ENCODE results near the gene TOR1AIP1.

TOR1AIP1 gene

GRCh38 chr1:179867493-179868330 lies 14.4 kb upstream of the TOR1AIP1 start:
- TF ChIP-seq TAF1 (IDR thresholded peaks at IDR 0.05; ENCODE audit: borderline replicate concordance, insufficient read depth, low read length) (no peak), REST (IDR thresholded peaks at IDR 0.05; ENCODE audit: insufficient read depth in 1 of 2, low read depth in 2 of 2, low read length in 2 of 2) (no peak)

GRCh38 chr1:179870870-179871269 lies 11.2 kb upstream of the TOR1AIP1 start:
- TF ChIP-seq POLR2AphosphoS5 (IDR thresholded peaks at IDR 0.05; ENCODE audit: low read depth, low read length), result no peak
- no peak for TF ChIP-seq REST (IDR thresholded peaks at IDR 0.05; ENCODE audit: insufficient read depth in 1 of 2, low read depth in 2 of 2, low read length in 2 of 2)
- no peak for TF ChIP-seq SIN3A (IDR thresholded peaks at IDR 0.05; ENCODE audit: borderline replicate concordance, insufficient read depth, low read length)
- no peak for TF ChIP-seq FOXP2 (optimal IDR thresholded peaks at IDR 0.05; ENCODE audit: borderline replicate concordance, extremely low read depth, extremely low read length, insufficient read depth)
- no peak for TF ChIP-seq TAF1 (IDR thresholded peaks at IDR 0.05; ENCODE audit: borderline replicate concordance, insufficient read depth, low read length)

DNA sequence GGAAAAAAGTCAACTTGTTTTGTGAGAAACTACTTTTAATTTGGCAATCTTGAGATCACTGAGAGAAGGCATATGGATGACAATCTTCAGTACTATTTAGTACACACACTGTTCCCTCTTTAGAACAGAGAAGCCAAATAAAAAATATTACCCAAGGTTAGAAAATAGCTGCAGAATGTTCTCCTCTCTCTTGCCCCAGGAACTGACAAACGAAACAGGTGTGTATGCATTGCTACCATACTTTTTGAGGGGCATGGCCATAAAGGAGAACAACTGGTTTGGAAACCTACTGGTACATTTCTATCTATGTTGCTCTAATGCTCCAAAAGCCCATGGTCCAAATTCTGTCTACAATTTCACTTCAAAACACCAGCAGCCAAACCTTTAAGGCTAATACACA lies 10.1 kb upstream of the TOR1AIP1 start:
- no peak for TF ChIP-seq TAF1 (IDR thresholded peaks at IDR 0.05; ENCODE audit: borderline replicate concordance, insufficient read depth, low read length)

GRCh38 chr1:179872558-179872957 lies 9.5 kb upstream of the TOR1AIP1 start:
- no peak for TF ChIP-seq TAF1 (IDR thresholded peaks at IDR 0.05; ENCODE audit: borderline replicate concordance, insufficient read depth, low read length)
- TF ChIP-seq POLR2AphosphoS5 (IDR thresholded peaks at IDR 0.05; ENCODE audit: low read depth, low read length), result no peak
- no peak for TF ChIP-seq FOXP2 (optimal IDR thresholded peaks at IDR 0.05; ENCODE audit: borderline replicate concordance, extremely low read depth, extremely low read length, insufficient read depth)
- TF ChIP-seq REST (IDR thresholded peaks at IDR 0.05; ENCODE audit: insufficient read depth in 1 of 2, low read depth in 2 of 2, low read length in 2 of 2), result no peak
- TF ChIP-seq SIN3A (IDR thresholded peaks at IDR 0.05; ENCODE audit: borderline replicate concordance, insufficient read depth, low read length), result no peak

GRCh38 chr1:179873438-179873851 lies 8.6 kb upstream of the TOR1AIP1 start:
- TF ChIP-seq TAF1 (IDR thresholded peaks at IDR 0.05; ENCODE audit: borderline replicate concordance, insufficient read depth, low read length), result no peak
- no peak for TF ChIP-seq REST (IDR thresholded peaks at IDR 0.05; ENCODE audit: insufficient read depth in 1 of 2, low read depth in 2 of 2, low read length in 2 of 2)
- TF ChIP-seq FOXP2 (optimal IDR thresholded peaks at IDR 0.05; ENCODE audit: borderline replicate concordance, extremely low read depth, extremely low read length, insufficient read depth), result no peak
- no peak for TF ChIP-seq SIN3A (IDR thresholded peaks at IDR 0.05; ENCODE audit: borderline replicate concordance, insufficient read depth, low read length)
- no peak for TF ChIP-seq POLR2AphosphoS5 (IDR thresholded peaks at IDR 0.05; ENCODE audit: low read depth, low read length)

Measured in PFSK-1 (cell line).